ENCODE measurements around the gene GSTA5. TPM values are rescaled to one million over a fixed set of nuclear protein-coding genes. Genes with fewer than 3 reads are reported as not detected.

GSTA5 gene
- total RNA-seq (2014; rRNA removed; shearing (Covaris generic)), result not detected in 2 replicates
- polyA plus RNA-seq (2016; fragmentation: Nextera tagmentation; extraction: Ambion mirVana), result not detected in 2 replicates

DNA sequence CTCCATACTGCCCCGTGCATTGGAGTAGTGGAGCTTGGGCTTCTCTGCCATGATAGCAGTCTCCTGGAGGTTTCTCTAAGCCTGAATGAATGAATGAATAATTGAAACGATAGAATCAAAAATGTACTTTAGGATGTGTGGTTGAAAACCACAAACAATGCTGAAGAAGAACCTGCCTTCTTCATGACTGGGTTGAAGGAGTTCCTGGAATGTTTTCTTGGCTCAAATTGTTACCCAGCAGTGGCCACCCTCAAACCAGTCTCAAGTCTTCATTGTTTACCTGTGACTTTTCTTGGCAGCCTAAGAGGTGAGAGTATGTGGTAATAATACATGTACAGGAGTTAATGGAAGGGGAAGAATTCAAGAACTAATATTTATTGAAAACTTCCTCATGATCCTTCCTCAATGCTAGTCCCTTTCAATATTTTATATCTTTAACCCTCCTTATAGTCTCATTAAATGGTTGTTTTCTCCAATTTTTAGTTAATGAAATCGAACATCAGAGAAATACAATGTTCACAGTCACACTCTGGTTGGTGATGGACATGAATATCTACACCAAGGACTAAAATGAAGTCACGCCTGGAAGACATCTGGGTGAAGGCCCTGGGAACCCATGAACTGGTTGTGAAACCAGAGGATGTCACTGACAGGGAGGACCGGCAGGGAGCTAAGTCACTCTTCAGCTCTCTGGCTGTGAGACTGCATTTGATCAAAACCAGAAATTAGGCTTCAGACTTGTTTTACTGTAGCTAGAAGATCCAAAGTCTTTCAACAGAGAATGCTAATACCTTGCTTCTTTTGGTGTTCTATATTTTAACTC is at the start of gene GSTA5:
Gene GSTA5 (minus strand): TSS at position 51 of the 823 bp plus-strand sequence.
- H3K9ac ChIP-seq, result no peak within 1 kb of the TSS
- H3K36me3 ChIP-seq (ENCODE audit: low read depth), result no peaks in the 10 kb centered on the region
- no peaks in the 10 kb centered on the region for H3K9me3 ChIP-seq (ENCODE audit: low read depth)
- 52 to 59% methylated on average over 5 of the region's 5 CpGs for WGBS, 2 experiments (ENCODE audit: low coverage in 1 of 2, low lambda C conversion rate in 2 of 2, missing lambda C conversion rate in 2 of 2)
- H3F3A ChIP-seq (ENCODE audit: insufficient read depth), result peaks cover 4% of the 10 kb centered on the region; the same call in 1 of the 2 replicates
- in situ Hi-C loops (cut with MboI), result no loop called here
- H3K79me2 ChIP-seq (ENCODE audit: insufficient read depth), result no peaks in the 10 kb centered on the region
- no peak within 1 kb of the TSS for H2AFZ ChIP-seq
- TF ChIP-seq EZH2 (IDR thresholded peaks at IDR 0.05; ENCODE audit: insufficient read depth, poor library complexity, severe bottlenecking), result no peak
- no peak for TF ChIP-seq EZH2phosphoT487 (IDR thresholded peaks at IDR 0.05; ENCODE audit: insufficient read depth, low read depth)
- no peaks in the 10 kb centered on the region for H3K9me2 ChIP-seq (ENCODE audit: insufficient read depth)
- H3K4me2 ChIP-seq (ENCODE audit: unreplicated experiment), result no peak within 1 kb of the TSS
- H3K4me3 ChIP-seq, result no peak within 1 kb of the TSS
- H3K27ac ChIP-seq, result no peak within 1 kb of the TSS
- 0 out of 2 replicates have a peak, but pooled peaks cover 5% of the 10 kb centered on the region for H3K4me1 ChIP-seq (ENCODE audit: insufficient read depth)
- H4K20me1 ChIP-seq (ENCODE audit: insufficient read depth), result no peaks in the 10 kb centered on the region
- DNase-seq, result peak; percentile 22
- H3K27me3 ChIP-seq (replicated peaks; ENCODE audit: insufficient read depth), result no peaks in the 10 kb centered on the region; the same call in 1 of the 2 replicates

DNA sequence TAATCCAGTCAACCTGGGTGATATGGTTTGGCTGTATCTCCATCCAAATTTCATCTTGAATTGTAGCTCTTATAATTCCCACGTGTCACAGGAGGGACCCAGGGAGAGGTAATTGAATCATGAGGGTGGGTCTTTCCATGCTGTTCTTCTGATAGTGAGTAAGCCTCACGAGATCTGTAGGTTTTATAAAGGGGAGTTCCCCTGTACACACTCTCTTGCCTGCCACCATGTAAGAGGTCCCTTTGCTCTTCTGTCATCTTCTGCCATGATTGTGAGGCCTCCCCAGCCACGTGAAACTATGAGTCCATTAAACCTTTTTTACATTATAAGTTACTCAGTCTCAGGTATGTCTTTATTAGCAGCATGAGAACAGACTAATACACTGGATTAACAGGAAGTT is 49.4 kb upstream of the GSTA5 start:
- Histone ChIP-seq H3K9me2 (ENCODE audit: insufficient read depth) (no peaks in the 10 kb centered on the region), H3K27me3 (replicated peaks; ENCODE audit: insufficient read depth) (no peaks in the 10 kb centered on the region), H3K9ac (no peak overlapping the region), H3K79me2 (ENCODE audit: insufficient read depth) (no peaks in the 10 kb centered on the region), H3K36me3 (ENCODE audit: low read depth) (no peaks in the 10 kb centered on the region), H3K4me3 (no peak overlapping the region), H2AFZ (no peak overlapping the region), H4K20me1 (ENCODE audit: insufficient read depth) (no peaks in the 10 kb centered on the region), H3K4me1 (ENCODE audit: insufficient read depth) (no peaks in the 10 kb centered on the region), H3K27ac (no peak overlapping the region), H3K9me3 (ENCODE audit: low read depth) (no peaks in the 10 kb centered on the region), H3F3A (ENCODE audit: insufficient read depth) (peaks cover 5% of the 10 kb centered on the region; the same call in 1 of the 2 replicates), H3K4me2 (ENCODE audit: unreplicated experiment) (no peak overlapping the region)
- DNase-seq, result no peak
- in situ Hi-C loops (cut with MboI), result no loop called here
- TF ChIP-seq EZH2phosphoT487 (IDR thresholded peaks at IDR 0.05; ENCODE audit: insufficient read depth, low read depth), result no peak
- TF ChIP-seq EZH2 (IDR thresholded peaks at IDR 0.05; ENCODE audit: insufficient read depth, poor library complexity, severe bottlenecking), result no peak
- WGBS, 2 experiments (ENCODE audit: low coverage in 1 of 2, low lambda C conversion rate in 2 of 2, missing lambda C conversion rate in 2 of 2), result 56 to 57% methylated on average over 3 of the region's 3 CpGs

DNA sequence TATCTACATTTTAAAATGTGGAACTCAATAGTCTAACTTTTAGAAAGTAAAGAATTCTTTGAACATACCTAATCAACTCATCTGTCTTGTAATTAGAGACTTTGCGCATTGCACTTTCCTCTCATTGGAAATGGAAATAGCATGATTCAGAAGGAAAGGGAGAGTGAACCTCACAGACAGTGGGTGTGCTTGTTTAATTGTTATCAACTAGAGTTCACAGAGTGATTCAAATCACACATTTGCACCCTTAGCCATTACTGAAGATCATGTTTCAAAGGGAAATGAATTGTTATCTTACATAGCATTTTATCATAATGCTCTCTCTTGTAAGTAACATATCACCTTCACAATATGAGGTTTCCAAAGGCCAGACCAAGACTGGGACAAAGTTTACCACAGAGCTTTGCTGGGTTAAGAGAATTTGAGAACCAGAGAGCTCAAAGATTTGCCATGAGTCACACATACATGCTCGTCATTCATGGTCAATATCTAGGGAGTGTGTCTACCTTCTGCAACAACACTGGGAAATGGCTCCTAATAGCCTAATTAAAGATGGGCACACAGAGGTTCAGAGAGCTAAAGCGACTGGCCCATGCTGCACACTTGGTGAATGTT is 47.4 kb upstream of the GSTA5 start:
- Histone ChIP-seq H3K4me2 (ENCODE audit: unreplicated experiment) (no peak overlapping the region), H3K79me2 (ENCODE audit: insufficient read depth) (no peaks in the 10 kb centered on the region), H3K27me3 (replicated peaks; ENCODE audit: insufficient read depth) (no peaks in the 10 kb centered on the region), H3K9ac (no peak overlapping the region), H3F3A (ENCODE audit: insufficient read depth) (peaks cover 5% of the 10 kb centered on the region; the same call in 1 of the 2 replicates), H4K20me1 (ENCODE audit: insufficient read depth) (no peaks in the 10 kb centered on the region), H2AFZ (no peak overlapping the region), H3K9me3 (ENCODE audit: low read depth) (no peaks in the 10 kb centered on the region), H3K4me3 (no peak overlapping the region), H3K36me3 (ENCODE audit: low read depth) (no peaks in the 10 kb centered on the region), H3K27ac (no peak overlapping the region), H3K9me2 (ENCODE audit: insufficient read depth) (no peaks in the 10 kb centered on the region), H3K4me1 (ENCODE audit: insufficient read depth) (no peaks in the 10 kb centered on the region)
- TF ChIP-seq EZH2 (IDR thresholded peaks at IDR 0.05; ENCODE audit: insufficient read depth, poor library complexity, severe bottlenecking) (no peak), EZH2phosphoT487 (IDR thresholded peaks at IDR 0.05; ENCODE audit: insufficient read depth, low read depth) (no peak)
- in situ Hi-C loops (cut with MboI), result no loop called here
- DNase-seq, result peak; percentile 32
- WGBS, 2 experiments (ENCODE audit: low coverage in 1 of 2, low lambda C conversion rate in 2 of 2, missing lambda C conversion rate in 2 of 2), result 62 to 65% methylated on average over 3 of the region's 3 CpGs

DNA sequence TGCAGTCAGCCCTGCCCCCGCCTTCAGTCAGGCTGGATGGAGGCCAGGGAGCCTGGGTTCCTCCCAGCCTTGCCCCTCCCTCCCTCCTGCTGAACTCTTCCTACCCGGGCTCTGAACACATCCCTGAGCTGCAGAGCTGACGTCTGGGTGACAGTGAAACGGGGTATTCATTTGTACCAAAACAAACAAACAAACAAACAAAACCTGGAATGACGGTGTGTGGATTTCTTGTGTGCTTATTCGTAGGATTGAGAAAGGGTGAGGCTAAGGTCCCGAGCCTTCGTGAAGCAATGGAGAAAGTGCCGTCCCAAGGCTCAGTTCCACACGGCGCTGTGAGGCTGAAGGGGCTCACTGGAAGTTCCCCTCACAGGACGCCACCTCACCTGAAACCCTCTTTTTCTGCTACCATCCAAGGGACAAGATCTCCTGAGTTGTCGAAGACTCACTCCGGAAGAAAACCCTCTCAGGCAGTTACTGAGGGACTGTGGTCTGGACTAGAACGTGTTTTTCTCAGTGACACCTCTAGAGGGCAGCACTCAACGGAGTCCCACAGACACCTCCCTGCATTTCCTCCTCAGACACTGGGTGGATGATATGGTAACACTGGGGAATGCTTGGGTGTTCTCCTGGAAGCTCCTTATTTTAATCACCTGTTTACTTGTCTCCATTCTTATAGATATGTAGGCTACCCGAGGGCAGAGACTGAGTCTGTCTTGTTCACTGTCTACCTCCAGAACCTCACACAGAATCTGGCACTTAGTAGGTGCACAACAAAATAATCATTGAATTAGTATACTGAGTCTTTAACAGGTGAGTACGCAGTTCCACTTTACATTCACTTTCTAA is 41.6 kb upstream of the GSTA5 start:
- no peaks in the 10 kb centered on the region for H4K20me1 ChIP-seq (ENCODE audit: insufficient read depth)
- H3K4me2 ChIP-seq (ENCODE audit: unreplicated experiment), result peak overlapping the region; percentile 92
- H3K27ac ChIP-seq, result no peak overlapping the region
- H3F3A ChIP-seq (ENCODE audit: insufficient read depth), result peaks cover 4% of the 10 kb centered on the region; the same call in 1 of the 2 replicates
- in situ Hi-C loops (cut with MboI), result no loop called here
- H3K4me1 ChIP-seq (ENCODE audit: insufficient read depth), result peaks cover 15% of the 10 kb centered on the region
- H3K79me2 ChIP-seq (ENCODE audit: insufficient read depth), result no peaks in the 10 kb centered on the region
- H3K9me3 ChIP-seq (ENCODE audit: low read depth), result no peaks in the 10 kb centered on the region
- H3K27me3 ChIP-seq (replicated peaks; ENCODE audit: insufficient read depth), result no peaks in the 10 kb centered on the region
- H2AFZ ChIP-seq, result peak overlapping the region; percentile 98
- no peaks in the 10 kb centered on the region for H3K36me3 ChIP-seq (ENCODE audit: low read depth)
- 11 to 13% methylated on average over 17 to 18 of the region's 18 CpGs for WGBS, 2 experiments (ENCODE audit: low coverage in 1 of 2, low lambda C conversion rate in 2 of 2, missing lambda C conversion rate in 2 of 2)
- TF ChIP-seq EZH2 (IDR thresholded peaks at IDR 0.05; ENCODE audit: insufficient read depth, poor library complexity, severe bottlenecking) (no peak), EZH2phosphoT487 (IDR thresholded peaks at IDR 0.05; ENCODE audit: insufficient read depth, low read depth) (no peak)
- DNase-seq, result peak; percentile 81
- H3K9me2 ChIP-seq (ENCODE audit: insufficient read depth), result no peaks in the 10 kb centered on the region
- peak overlapping the region; percentile 74 for H3K4me3 ChIP-seq
- peak overlapping the region; percentile 68 for H3K9ac ChIP-seq

All from GM23248 (cell line).